K562 (cell line): ENCODE measurements around the gene MBD6. TPM values are rescaled to one million over a fixed set of nuclear protein-coding genes. Genes with fewer than 3 reads are reported as not detected.
A peak's percentile ranks its signal among the peaks of the same experiment; 100 is the strongest.

Source experiments
- BCOR ChIP-seq: fragments of 450-650 bp; IDR thresholded peaks from 2 replicates; pipeline ENCODE4 v1.6.1; 2016
- CCNT2 ChIP-seq: IDR thresholded peaks from 2 replicates; pipeline ENCODE4 v1.6.1; 2011; ENCODE audit warnings: borderline replicate concordance, low read depth, mild to moderate bottlenecking, moderate library complexity, mixed read lengths, low read length; ENCODE audit not compliant: insufficient read length; ENCODE audit errors: extremely low read depth
- CHD1 ChIP-seq: fragments of 200-600 bp; sonication (generic); IDR thresholded peaks from one replicate; pipeline ENCODE4 v1.6.1; 2012; ENCODE audit warnings: mild to moderate bottlenecking, moderate library complexity, low read length, inconsistent platforms
- FOXJ2 ChIP-seq: fragments of 200-800 bp; sonication (Bioruptor generic); IDR thresholded peaks from 2 replicates; pipeline ENCODE4 v1.6.1; 2016; ENCODE audit warnings: missing genetic modification characterization, missing compliant biosample characterization
- KLF13 ChIP-seq: fragments of 450-650 bp; IDR thresholded peaks from 2 replicates; pipeline ENCODE4 v1.6.1; 2016; ENCODE audit warnings: missing genetic modification characterization, low read depth, mild to moderate bottlenecking, missing compliant biosample characterization, moderate library complexity, borderline replicate concordance
- PHB ChIP-seq: fragments of 250-450 bp; sonication (Bioruptor Pico); IDR thresholded peaks from 2 replicates; pipeline ENCODE4 v1.5.0; 2021
- PHF20 ChIP-seq: fragments of 450-650 bp; IDR thresholded peaks from 2 replicates; pipeline ENCODE4 v1.6.1; 2018; ENCODE audit not compliant: partially characterized antibody
- PHF8 ChIP-seq: fragments of 200-600 bp; sonication (generic); IDR thresholded peaks from 2 replicates; pipeline ENCODE4 v1.6.1; 2012; ENCODE audit warnings: mixed run types, mild to moderate bottlenecking, inconsistent platforms, low read length, moderate library complexity, borderline replicate concordance
- POLR2AphosphoS2 ChIP-seq: IDR thresholded peaks from 2 replicates; pipeline ENCODE4 v1.6.1; 2012; ENCODE audit warnings: low read length, improper control_type of control experiment
- RBFOX2 ChIP-seq: fragments of 200-400 bp; formaldehyde crosslinking; IDR thresholded peaks from 2 replicates; pipeline ENCODE4 v1.6.1; 2017; ENCODE audit warnings: low read depth, mild to moderate bottlenecking, low read length, moderate library complexity
- SMARCC2 ChIP-seq: fragments of 450-650 bp; IDR thresholded peaks from 2 replicates; pipeline ENCODE4 v1.6.1; 2017; ENCODE audit warnings: antibody characterized with exemption, moderate library complexity, mild to moderate bottlenecking, low read depth
- TAF15 ChIP-seq: fragments of 200-400 bp; formaldehyde crosslinking; IDR thresholded peaks from 2 replicates; pipeline ENCODE4 v1.6.1; 2017; ENCODE audit warnings: mild to moderate bottlenecking, low read depth, low read length, moderate library complexity
- ZBTB7A ChIP-seq: IDR thresholded peaks from 2 replicates; pipeline ENCODE4 v1.6.1; 2011; ENCODE audit warnings: low read depth, mild to moderate bottlenecking, low read length, moderate library complexity, borderline replicate concordance; ENCODE audit not compliant: control insufficient read depth
- ZFX ChIP-seq: sonication (generic); formaldehyde crosslinking; IDR thresholded peaks from 2 replicates; pipeline ENCODE4 v1.8.0; 2022; ENCODE audit warnings: mild to moderate bottlenecking, missing genetic modification reagents, moderate library complexity
- ZNF184 ChIP-seq: sonication (generic); formaldehyde crosslinking; IDR thresholded peaks from 2 replicates; pipeline ENCODE4 v1.5.0; 2020; ENCODE audit warnings: missing genetic modification reagents
- ZNF384 ChIP-seq: IDR thresholded peaks from 2 replicates; pipeline ENCODE4 v1.6.1; 2012; ENCODE audit warnings: low read depth, low read length, improper control_type of control experiment
- ZNF57 ChIP-seq: fragments of 450-650 bp; formaldehyde crosslinking; IDR thresholded peaks from 2 replicates; pipeline ENCODE4 v1.4.0; 2020; ENCODE audit warnings: mild to moderate bottlenecking, moderate library complexity
- ZNF583 ChIP-seq: fragments of 250-450 bp; sonication (Bioruptor Pico); IDR thresholded peaks from 2 replicates; pipeline ENCODE4 v1.4.0; 2020
- polyA plus RNA-seq, 8 experiments: library from polyadenylated mRNA; depleted of rRNA in 4 of 8; stranded (reverse) in 5 of 8; unstranded in 3 of 8; fragments of >200 nt; fragmentation: Nextera tagmentation in 2 of 8; fragmentation: Illumina TruSeq in 1 of 8; extraction: Ambion mirVana in 2 of 8; extraction: Trizol in 1 of 8; gene quantifications; 2 replicates each; pipeline versions ENCODE4 v1.2.1 to v1.2.3, GENCODE V29; 2011 to 2014; ENCODE audit warnings: inconsistent platforms in 1 of 8, missing spikeins in 1 of 8
- total RNA-seq, 7 experiments: library from RNA; depleted of rRNA in 6 of 7; stranded (reverse); fragments of >200 nt in 6 of 7; fragmentation: Illumina TruSeq in 2 of 7; extraction: Trizol in 2 of 7; gene quantifications; 2 replicates each; pipeline versions ENCODE4 v1.2.1 to v1.2.3, GENCODE V29; 2011 to 2021; ENCODE audit warnings: low replicate concordance in 1 of 7
- TF ChIP-seq, protein P1 (sequence below): sonication (generic); formaldehyde crosslinking; IDR thresholded peaks from 2 replicates; pipeline ENCODE4 v1.8.0; 2022; ENCODE audit warnings: mild to moderate bottlenecking, low read depth, missing genetic modification reagents
- TF ChIP-seq, protein P2 (sequence below): sonication (generic); formaldehyde crosslinking; IDR thresholded peaks from 2 replicates; pipeline ENCODE4 v1.8.0; 2022; ENCODE audit warnings: mild to moderate bottlenecking, missing genetic modification reagents
- TF ChIP-seq, protein P3 (sequence below): fragments of 150-350 bp; conservative IDR thresholded peaks from 2 replicates; pipeline ENCODE4 v1.6.1; 2014; ENCODE audit warnings: low read length

Gene MBD6
- total and polyA plus RNA-seq, 9 of the 15 experiments (the other 6 are each of a cell fraction or from before 2014, with no cell fraction given), result 2.0 to 54.8 (median 3.8) TPM

DNA sequence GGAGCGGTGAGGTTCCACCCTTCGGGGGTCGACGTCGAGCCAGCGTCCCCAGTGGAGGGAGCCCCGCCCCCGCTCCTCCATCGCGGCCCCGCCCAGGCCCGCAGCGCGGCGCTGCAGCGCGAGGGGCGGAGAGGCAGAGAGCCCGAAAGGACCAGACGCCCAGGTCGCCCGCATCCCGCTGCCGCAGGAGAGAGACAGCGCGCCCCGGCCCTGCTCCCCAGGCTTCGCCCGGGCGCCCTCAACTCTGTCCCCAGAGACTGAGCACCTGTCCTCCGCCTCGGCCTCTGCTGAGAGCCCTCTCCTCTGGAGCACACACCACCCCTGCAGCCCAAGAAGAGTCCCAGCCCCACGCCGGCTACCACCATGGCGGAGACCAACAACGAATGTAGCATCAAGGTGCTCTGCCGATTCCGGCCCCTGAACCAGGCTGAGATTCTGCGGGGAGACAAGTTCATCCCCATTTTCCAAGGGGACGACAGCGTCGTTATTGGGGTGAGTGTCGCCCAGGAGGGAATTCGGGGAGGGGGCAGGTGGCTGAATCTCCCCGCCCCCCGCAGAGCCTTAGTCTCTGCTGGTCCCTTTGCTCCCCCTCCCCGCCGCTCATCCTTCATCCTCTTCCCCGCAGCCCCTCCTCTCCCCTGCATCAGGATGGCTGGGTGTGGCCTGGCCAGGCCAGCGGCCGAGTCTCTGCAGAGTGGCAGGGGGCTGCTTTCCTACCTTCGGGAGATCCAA lies 27.5 kb downstream of the MBD6 start, which contains the start of gene KIF5A (continued):
- TF ChIP-seq, protein P1, sequence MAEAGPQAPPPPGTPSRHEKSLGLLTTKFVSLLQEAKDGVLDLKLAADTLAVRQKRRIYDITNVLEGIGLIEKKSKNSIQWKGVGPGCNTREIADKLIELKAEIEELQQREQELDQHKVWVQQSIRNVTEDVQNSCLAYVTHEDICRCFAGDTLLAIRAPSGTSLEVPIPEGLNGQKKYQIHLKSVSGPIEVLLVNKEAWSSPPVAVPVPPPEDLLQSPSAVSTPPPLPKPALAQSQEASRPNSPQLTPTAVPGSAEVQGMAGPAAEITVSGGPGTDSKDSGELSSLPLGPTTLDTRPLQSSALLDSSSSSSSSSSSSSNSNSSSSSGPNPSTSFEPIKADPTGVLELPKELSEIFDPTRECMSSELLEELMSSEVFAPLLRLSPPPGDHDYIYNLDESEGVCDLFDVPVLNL, result no peak
- TF ChIP-seq KLF13 (tag) (no peak), ZNF57 (CRISPR knock-in tag) (no peak), CCNT2 (peak; percentile 61), ZNF384 (no peak), CHD1 (no peak), POLR2AphosphoS2 (no peak), PHB (CRISPR knock-in tag) (no peak), TAF15 (no peak), PHF8 (peak; percentile 44; the same call in 1 of the 2 replicates), ZBTB7A (peak; percentile 87; the same call in 1 of the 2 replicates), ZNF184 (no peak), BCOR (no peak), RBFOX2 (peak; percentile 90), ZNF583 (CRISPR knock-in tag) (no peak), PHF20 (peak; percentile 46), FOXJ2 (tag) (no peak), ZFX (peak; percentile 26; the same call in 1 of the 2 replicates), SMARCC2 (peak; percentile 59; the same call in 1 of the 2 replicates)
- TF ChIP-seq, protein P2, sequence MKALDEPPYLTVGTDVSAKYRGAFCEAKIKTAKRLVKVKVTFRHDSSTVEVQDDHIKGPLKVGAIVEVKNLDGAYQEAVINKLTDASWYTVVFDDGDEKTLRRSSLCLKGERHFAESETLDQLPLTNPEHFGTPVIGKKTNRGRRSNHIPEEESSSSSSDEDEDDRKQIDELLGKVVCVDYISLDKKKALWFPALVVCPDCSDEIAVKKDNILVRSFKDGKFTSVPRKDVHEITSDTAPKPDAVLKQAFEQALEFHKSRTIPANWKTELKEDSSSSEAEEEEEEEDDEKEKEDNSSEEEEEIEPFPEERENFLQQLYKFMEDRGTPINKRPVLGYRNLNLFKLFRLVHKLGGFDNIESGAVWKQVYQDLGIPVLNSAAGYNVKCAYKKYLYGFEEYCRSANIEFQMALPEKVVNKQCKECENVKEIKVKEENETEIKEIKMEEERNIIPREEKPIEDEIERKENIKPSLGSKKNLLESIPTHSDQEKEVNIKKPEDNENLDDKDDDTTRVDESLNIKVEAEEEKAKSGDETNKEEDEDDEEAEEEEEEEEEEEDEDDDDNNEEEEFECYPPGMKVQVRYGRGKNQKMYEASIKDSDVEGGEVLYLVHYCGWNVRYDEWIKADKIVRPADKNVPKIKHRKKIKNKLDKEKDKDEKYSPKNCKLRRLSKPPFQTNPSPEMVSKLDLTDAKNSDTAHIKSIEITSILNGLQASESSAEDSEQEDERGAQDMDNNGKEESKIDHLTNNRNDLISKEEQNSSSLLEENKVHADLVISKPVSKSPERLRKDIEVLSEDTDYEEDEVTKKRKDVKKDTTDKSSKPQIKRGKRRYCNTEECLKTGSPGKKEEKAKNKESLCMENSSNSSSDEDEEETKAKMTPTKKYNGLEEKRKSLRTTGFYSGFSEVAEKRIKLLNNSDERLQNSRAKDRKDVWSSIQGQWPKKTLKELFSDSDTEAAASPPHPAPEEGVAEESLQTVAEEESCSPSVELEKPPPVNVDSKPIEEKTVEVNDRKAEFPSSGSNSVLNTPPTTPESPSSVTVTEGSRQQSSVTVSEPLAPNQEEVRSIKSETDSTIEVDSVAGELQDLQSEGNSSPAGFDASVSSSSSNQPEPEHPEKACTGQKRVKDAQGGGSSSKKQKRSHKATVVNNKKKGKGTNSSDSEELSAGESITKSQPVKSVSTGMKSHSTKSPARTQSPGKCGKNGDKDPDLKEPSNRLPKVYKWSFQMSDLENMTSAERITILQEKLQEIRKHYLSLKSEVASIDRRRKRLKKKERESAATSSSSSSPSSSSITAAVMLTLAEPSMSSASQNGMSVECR (CRISPR knock-in tag), result peak; percentile 69; the same call in 1 of the 2 replicates
- TF ChIP-seq, protein P3, sequence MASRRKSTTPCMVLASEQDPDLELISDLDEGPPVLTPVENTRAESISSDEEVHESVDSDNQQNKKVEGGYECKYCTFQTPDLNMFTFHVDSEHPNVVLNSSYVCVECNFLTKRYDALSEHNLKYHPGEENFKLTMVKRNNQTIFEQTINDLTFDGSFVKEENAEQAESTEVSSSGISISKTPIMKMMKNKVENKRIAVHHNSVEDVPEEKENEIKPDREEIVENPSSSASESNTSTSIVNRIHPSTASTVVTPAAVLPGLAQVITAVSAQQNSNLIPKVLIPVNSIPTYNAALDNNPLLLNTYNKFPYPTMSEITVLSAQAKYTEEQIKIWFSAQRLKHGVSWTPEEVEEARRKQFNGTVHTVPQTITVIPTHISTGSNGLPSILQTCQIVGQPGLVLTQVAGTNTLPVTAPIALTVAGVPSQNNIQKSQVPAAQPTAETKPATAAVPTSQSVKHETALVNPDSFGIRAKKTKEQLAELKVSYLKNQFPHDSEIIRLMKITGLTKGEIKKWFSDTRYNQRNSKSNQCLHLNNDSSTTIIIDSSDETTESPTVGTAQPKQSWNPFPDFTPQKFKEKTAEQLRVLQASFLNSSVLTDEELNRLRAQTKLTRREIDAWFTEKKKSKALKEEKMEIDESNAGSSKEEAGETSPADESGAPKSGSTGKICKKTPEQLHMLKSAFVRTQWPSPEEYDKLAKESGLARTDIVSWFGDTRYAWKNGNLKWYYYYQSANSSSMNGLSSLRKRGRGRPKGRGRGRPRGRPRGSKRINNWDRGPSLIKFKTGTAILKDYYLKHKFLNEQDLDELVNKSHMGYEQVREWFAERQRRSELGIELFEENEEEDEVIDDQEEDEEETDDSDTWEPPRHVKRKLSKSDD, result no peak
